Posterior vena cava (tissue), 2 donors: Measurements from ENCODE around the gene RFC4. TPM values are rescaled to one million over a fixed set of nuclear protein-coding genes. Genes with fewer than 3 reads are reported as not detected.
"Not testable (repeated sequence)": the region's sequence is repeated elsewhere in the genome, so short reads cannot be mapped to it uniquely, and the experiment has no call there.

Source experiments
- DNase-seq: peaks from one replicate; pipeline ENCODE4 v3.0.0-alpha.2; 2020; ENCODE audit warnings: low spot score
- intact Hi-C, 2 donors: fragments of 100-400 bp; cut with DNase I; formaldehyde crosslinking; loops; one replicate each; pipeline versions ENCODE4 v1.14.1 to v1.14.2; 2022 to 2023
- total RNA-seq, 2 donors: library from RNA; stranded (reverse); fragmentation: NEBNext Ultra II Directional; extraction: Animal tissue kit (Norgen Biotek cat#: 25700); gene quantifications; one replicate each; pipeline ENCODE4 v1.2.1, GENCODE V29; 2021
- donor health status: DM: yes; HTN: yes; CAD: no.
- donor health status: DM: yes; HTN: yes; CAD: no.

RFC4 gene
- total RNA-seq, 2 donors from 2014 or later = 10.9 to 12.4 TPM

- intact Hi-C loops = loop anchor here in 1 of 2 donors (10.0 kb wide), 1 partner anchor 212 kb away; the partner anchor contains the start of gene AHSG
- DNase-seq = no peak
These were observed 20.2 kb upstream of the RFC4 start for GRCh38 chr3:186826410-186826975.

- intact Hi-C loops = loop anchor here in 1 of 2 donors (10.0 kb wide), 1 partner anchor 211 kb away; the partner anchor contains the start of gene AHSG
- no peak for DNase-seq
These were observed 19.7 kb upstream of the RFC4 start for GRCh38 chr3:186825872-186826409.

GRCh38 chr3:186825294-186825821 is 19.1 kb upstream of the RFC4 start:
- intact Hi-C loops = loop anchor here in 1 of 2 donors (10.0 kb wide), 1 partner anchor 211 kb away; the partner anchor contains the start of gene AHSG
- DNase-seq = peak; percentile 87

- intact Hi-C loops = loop anchor here in 1 of 2 donors (10.0 kb wide), 1 partner anchor 210 kb away; the partner anchor contains the start of gene AHSG
- no peak for DNase-seq
These were observed 18.3 kb upstream of the RFC4 start for GRCh38 chr3:186824430-186825139.

GRCh38 chr3:186823386-186823785 is 17.1 kb upstream of the RFC4 start:
- DNase-seq = no peak
- intact Hi-C loops = loop anchor here in 1 of 2 donors (10.0 kb wide), 1 partner anchor 209 kb away; the partner anchor contains the start of gene AHSG

- not testable (repeated sequence) for DNase-seq
- intact Hi-C loops = loop anchor here in 1 of 2 donors (10.0 kb wide), 1 partner anchor 208 kb away; the partner anchor contains the start of gene AHSG
These were observed 16.1 kb upstream of the RFC4 start for GRCh38 chr3:186822388-186822759.

- no peak for DNase-seq
- intact Hi-C loops = loop anchor here in 1 of 2 donors (10.0 kb wide), 1 partner anchor 207 kb away; the partner anchor contains the start of gene AHSG
These were observed 15.4 kb upstream of the RFC4 start for GRCh38 chr3:186821429-186822387.

- no peak for DNase-seq
- intact Hi-C loops = loop anchor here in 1 of 2 donors (5.0 kb wide), 1 partner anchor 202 kb away; no protein-coding TSS in a partner anchor
These were observed 12.7 kb upstream of the RFC4 start for GRCh38 chr3:186818956-186819355.

- intact Hi-C loops = loop anchor here in 1 of 2 donors (5.0 kb wide), 1 partner anchor 201 kb away; no protein-coding TSS in a partner anchor
- no peak for DNase-seq
These were observed 12.2 kb upstream of the RFC4 start for GRCh38 chr3:186818516-186818915.

GRCh38 chr3:186815435-186815834 is 9.2 kb upstream of the RFC4 start:
- no peak for DNase-seq
- intact Hi-C loops = loop anchor here in 1 of 2 donors (5.0 kb wide), 1 partner anchor 198 kb away; no protein-coding TSS in a partner anchor

- intact Hi-C loops = no loop called here
These were observed 7.8 kb upstream of the RFC4 start for GRCh38 chr3:186814100-186814499.

GRCh38 chr3:186811313-186811712 is 5.0 kb upstream of the RFC4 start:
- DNase-seq, intact Hi-C loops: not testable (repeated sequence)

More at GRCh38 chr3:186814100-186814499, 7.8 kb upstream of the RFC4 start:
- DNase-seq = no peak

- intact Hi-C loops = no loop called here
- no peak for DNase-seq
These were observed 4.2 kb upstream of the RFC4 start for GRCh38 chr3:186810336-186810996.

GRCh38 chr3:186807231-186807630 is 949 bp upstream of the RFC4 start:
- intact Hi-C loops = loop anchor here in 1 of 2 donors (5.0 kb wide), 1 partner anchor 1645 kb away; no protein-coding TSS in a partner anchor
- no peak for DNase-seq

GRCh38 chr3:186803447-186803846 is 2.8 kb downstream of the RFC4 start:
- intact Hi-C loops, DNase-seq: not testable (repeated sequence)

- intact Hi-C loops = no loop called here
- no peak for DNase-seq
These were observed 3.6 kb downstream of the RFC4 start for GRCh38 chr3:186802701-186803100.

GRCh38 chr3:186800285-186800684 is 6.0 kb downstream of the RFC4 start:
- no peak for DNase-seq
- intact Hi-C loops = no loop called here
